Neural cell (in vitro differentiated cells): ENCODE measurements around the gene AGBL4. TPM values are rescaled to one million over a fixed set of nuclear protein-coding genes. Genes with fewer than 3 reads are reported as not detected.

Source experiments
- H2AFZ ChIP-seq: fragments of 200-600, 300-800 bp; sonication (generic), shearing (Covaris generic); 2 replicates; pipeline ENCODE4 v1.6.0; 2014; ENCODE audit warnings: low read depth, mild to moderate bottlenecking, antibody characterized with exemption, low read length, moderate library complexity
- H3F3A ChIP-seq: fragments of 200-600 bp; shearing (Covaris generic); 2 replicates; pipeline ENCODE4 v1.6.1; 2016; ENCODE audit warnings: mild to moderate bottlenecking, moderate library complexity, mixed read lengths, antibody characterized with exemption, low read length; ENCODE audit not compliant: insufficient read depth, poor library complexity, severe bottlenecking
- H3K27ac ChIP-seq: fragments of 200-600, 300-800 bp; sonication (generic), shearing (Covaris generic); 2 replicates; pipeline ENCODE4 v1.5.1; 2014; ENCODE audit warnings: mild to moderate bottlenecking, low read length, moderate library complexity
- H3K27me3 ChIP-seq: fragments of 300-800, 200-600 bp; sonication (generic), shearing (Covaris generic); 2 replicates; pipeline ENCODE4 v1.6.0; 2014; ENCODE audit warnings: mild to moderate bottlenecking, low read depth, low read length, moderate library complexity; ENCODE audit not compliant: insufficient read depth
- H3K36me3 ChIP-seq: fragments of 300-800, 200-600 bp; sonication (generic), shearing (Covaris generic); 2 replicates; pipeline ENCODE4 v1.5.1; 2014; ENCODE audit warnings: mild to moderate bottlenecking, antibody characterized with exemption, low read length, moderate library complexity; ENCODE audit not compliant: insufficient read depth
- H3K4me2 ChIP-seq: fragments of 300-800, 200-600 bp; sonication (generic), shearing (Covaris generic); 2 replicates; pipeline ENCODE4 v1.6.0; 2014; ENCODE audit warnings: mild to moderate bottlenecking, low read length
- H3K4me3 ChIP-seq: fragments of 300-800, 200-600 bp; sonication (generic), shearing (Covaris generic); 2 replicates; pipeline ENCODE4 v1.5.1; 2014; ENCODE audit warnings: mild to moderate bottlenecking, low read length, moderate library complexity
- H3K79me2 ChIP-seq: fragments of 200-600 bp; shearing (Covaris generic); replicated peaks from 2 replicates; pipeline ENCODE4 v1.6.0; 2014; ENCODE audit warnings: mild to moderate bottlenecking, low read length, moderate library complexity; ENCODE audit not compliant: insufficient read depth
- H3K9ac ChIP-seq: fragments of 300-800, 200-600 bp; sonication (generic), shearing (Covaris generic); 2 replicates; pipeline ENCODE4 v1.6.1; 2016; ENCODE audit warnings: mild to moderate bottlenecking, low read length, mixed read lengths
- H3K9me2 ChIP-seq: fragments of 200-600 bp; shearing (Covaris generic); 2 replicates; pipeline ENCODE4 v1.6.1; 2016; ENCODE audit warnings: mild to moderate bottlenecking, low read length, mixed read lengths; ENCODE audit not compliant: insufficient read depth
- H3K9me3 ChIP-seq: fragments of 200-600, 300-800 bp; sonication (generic), shearing (Covaris generic); 2 replicates; pipeline ENCODE4 v1.6.1; 2016; ENCODE audit warnings: mild to moderate bottlenecking, mixed run types, low read length, moderate library complexity, mixed read lengths
- H4K20me1 ChIP-seq: fragments of 200-600 bp; shearing (Covaris generic); 2 replicates; pipeline ENCODE4 v1.6.1; 2016; ENCODE audit warnings: mild to moderate bottlenecking, mixed run types; ENCODE audit not compliant: insufficient read depth
- CTCF ChIP-seq: fragments of 450-650 bp; IDR thresholded peaks from 2 replicates; pipeline ENCODE4 v1.5.1; 2014; ENCODE audit warnings: antibody characterized with exemption, mild to moderate bottlenecking, moderate library complexity; ENCODE audit not compliant: poor library complexity, severe bottlenecking
- EP300 ChIP-seq: fragments of 450-650 bp; conservative IDR thresholded peaks from 2 replicates; pipeline ENCODE4 v1.6.1; 2014; ENCODE audit warnings: antibody characterized with exemption, mild to moderate bottlenecking, moderate library complexity; ENCODE audit not compliant: poor library complexity, severe bottlenecking
- EZH2 ChIP-seq: fragments of 200-600, 300-800 bp; shearing (Covaris generic), sonication (generic); IDR thresholded peaks from 2 replicates; pipeline ENCODE4 v1.6.1; 2014; ENCODE audit warnings: antibody characterized with exemption, low read length, borderline replicate concordance, mild to moderate bottlenecking; ENCODE audit not compliant: insufficient read depth, poor library complexity, severe bottlenecking
- MXI1 ChIP-seq: fragments of 450-650 bp; conservative IDR thresholded peaks from 2 replicates; pipeline ENCODE4 v1.6.1; 2014; ENCODE audit warnings: antibody characterized with exemption, mild to moderate bottlenecking; ENCODE audit not compliant: poor library complexity, severe bottlenecking
- POLR2AphosphoS5 ChIP-seq: IDR thresholded peaks from 2 replicates; pipeline ENCODE4 v1.6.1; 2012
- RAD21 ChIP-seq: fragments of 450-650 bp; conservative IDR thresholded peaks from 2 replicates; pipeline ENCODE4 v1.6.1; 2014; ENCODE audit warnings: antibody characterized with exemption, mild to moderate bottlenecking, moderate library complexity
- REST ChIP-seq: IDR thresholded peaks from 2 replicates; pipeline ENCODE4 v1.6.1; 2012; ENCODE audit warnings: borderline replicate concordance
- SMC3 ChIP-seq: fragments of 450-650 bp; conservative IDR thresholded peaks from 2 replicates; pipeline ENCODE4 v1.6.1; 2014; ENCODE audit warnings: antibody characterized with exemption, mild to moderate bottlenecking, moderate library complexity; ENCODE audit not compliant: poor library complexity
- TAF1 ChIP-seq: IDR thresholded peaks from 2 replicates; pipeline ENCODE4 v1.6.1; 2012; ENCODE audit warnings: low read depth
- polyA plus RNA-seq: library from polyadenylated mRNA; depleted of rRNA; stranded (reverse); fragments of >200 nt; gene quantifications from 2 replicates; pipeline ENCODE4 v1.2.3, GENCODE V29; 2014

AGBL4 gene
- polyA plus RNA-seq, 1 donor from 2014 or later = 1.3 TPM

GRCh38 chr1:49677706-49678105 is 346.0 kb downstream of the AGBL4 start:
- no peaks in the 10 kb centered on the region for H3K9me3 ChIP-seq
- no peak for TF ChIP-seq RAD21
- no peak for TF ChIP-seq POLR2AphosphoS5
- no peak for TF ChIP-seq EP300
- TF ChIP-seq MXI1 = no peak
- TF ChIP-seq CTCF = no peak
- no peak for TF ChIP-seq REST
- TF ChIP-seq SMC3 = no peak
- no peak for TF ChIP-seq EZH2
- TF ChIP-seq TAF1 = no peak
- H3K27me3 ChIP-seq = no peaks in the 10 kb centered on the region
- no peak overlapping the region for H3K9ac ChIP-seq
- H3K27ac ChIP-seq = no peak overlapping the region
- no peaks in the 10 kb centered on the region for H3K79me2 ChIP-seq
- no peaks in the 10 kb centered on the region for H3F3A ChIP-seq
- no peak overlapping the region for H3K4me2 ChIP-seq
- no peaks in the 10 kb centered on the region for H3K36me3 ChIP-seq
- no peak overlapping the region for H2AFZ ChIP-seq
- H4K20me1 ChIP-seq = no peaks in the 10 kb centered on the region
- H3K9me2 ChIP-seq = no peaks in the 10 kb centered on the region
- H3K4me3 ChIP-seq = no peak overlapping the region

GRCh38 chr1:49651136-49651535 is 372.6 kb downstream of the AGBL4 start:
- no peaks in the 10 kb centered on the region for H3K36me3 ChIP-seq
- no peak for TF ChIP-seq REST
- no peak overlapping the region for H3K4me2 ChIP-seq
- H4K20me1 ChIP-seq = no peaks in the 10 kb centered on the region
- H3F3A ChIP-seq = no peaks in the 10 kb centered on the region
- no peaks in the 10 kb centered on the region for H3K79me2 ChIP-seq
- H3K27ac ChIP-seq = no peak overlapping the region
- peaks cover 7% of the 10 kb centered on the region for H3K9me3 ChIP-seq
- no peak overlapping the region for H3K9ac ChIP-seq
- no peaks in the 10 kb centered on the region for H3K27me3 ChIP-seq
- no peaks in the 10 kb centered on the region for H3K9me2 ChIP-seq
- no peak overlapping the region for H3K4me3 ChIP-seq
- H2AFZ ChIP-seq = no peak overlapping the region
